ENCODE measurements around the gene ATF6.

ATF6 gene

GRCh38 chr1:161902182-161902581 is 136.1 kb downstream of the ATF6 start:
- DNase-seq: no peak

- peak in 1 of 2 experiments; percentile 6 for DNase-seq
Observed at GRCh38 chr1:161905269-161905884, 139.3 kb downstream of the ATF6 start.

DNA sequence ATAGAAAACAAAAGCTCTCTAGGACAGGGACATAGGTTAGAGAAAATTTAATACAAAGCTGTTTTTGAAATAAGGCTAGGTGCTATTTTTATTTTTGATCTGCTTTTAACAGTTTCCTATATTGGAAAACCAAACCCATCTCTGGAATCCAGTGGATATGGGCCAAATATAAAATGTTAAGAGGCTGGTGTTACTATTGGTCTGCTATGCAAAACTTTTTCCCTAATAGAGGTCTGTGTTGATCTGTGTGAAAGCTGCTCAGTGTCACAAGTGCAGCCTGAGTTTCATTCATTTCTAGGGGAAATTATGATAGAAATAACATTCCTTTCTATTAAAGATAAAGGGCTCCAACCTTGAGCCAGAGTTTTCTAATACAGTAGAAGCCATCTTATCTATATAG is 141.1 kb downstream of the ATF6 start:
- DNase-seq: no peak

DNA sequence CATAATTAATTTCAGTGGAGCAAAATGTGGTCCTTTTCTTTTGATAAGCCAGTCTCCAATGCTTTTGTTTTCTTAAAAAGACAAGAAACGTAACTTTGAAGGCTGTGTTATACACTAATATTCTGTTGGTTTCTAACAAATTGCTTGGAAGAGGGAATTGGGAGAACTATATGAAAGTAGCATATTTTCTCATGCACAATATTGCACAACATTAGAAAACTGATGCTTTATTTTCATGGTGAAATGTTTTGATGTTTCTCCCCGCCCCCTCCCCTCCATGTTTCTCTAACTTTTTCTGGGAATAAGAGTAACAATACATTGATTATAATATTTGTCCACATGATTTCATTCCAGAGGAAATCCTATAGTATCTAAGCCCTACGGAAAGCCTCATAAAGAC is 142.1 kb downstream of the ATF6 start:
- DNase-seq: no peak

GRCh38 chr1:161910604-161911003 is 144.5 kb downstream of the ATF6 start:
- DNase-seq: no peak

DNA sequence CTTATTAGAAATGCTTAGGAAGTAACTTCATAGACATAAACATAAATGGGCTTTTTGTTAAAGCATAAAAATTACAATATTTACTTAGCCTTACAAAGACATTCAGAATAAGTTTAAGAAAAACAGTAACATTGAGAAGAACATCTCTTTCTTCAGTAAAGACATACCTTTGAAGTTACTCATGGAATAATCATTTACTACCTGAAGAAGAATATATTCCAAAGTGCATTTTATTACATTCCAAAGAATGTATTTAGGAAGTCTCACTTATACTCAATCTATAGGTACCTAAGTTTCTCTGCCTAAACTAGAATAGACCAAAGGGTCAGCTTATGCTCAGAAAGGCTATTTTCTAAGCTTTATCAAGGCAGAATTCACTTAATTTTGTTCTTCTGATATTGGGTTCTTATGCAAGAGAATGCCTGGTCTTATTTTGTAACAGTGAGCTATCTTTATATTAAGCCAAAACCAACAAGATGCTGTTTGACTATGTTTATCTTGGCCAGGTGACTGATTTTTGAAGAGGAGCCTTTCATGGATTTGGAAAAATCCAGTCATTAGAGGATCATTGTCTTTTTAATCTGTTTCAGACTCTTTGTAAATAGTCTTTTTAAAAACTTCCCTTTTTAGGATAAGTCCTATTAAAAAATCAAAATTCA is 147.5 kb downstream of the ATF6 start:
- no peak for DNase-seq

DNA sequence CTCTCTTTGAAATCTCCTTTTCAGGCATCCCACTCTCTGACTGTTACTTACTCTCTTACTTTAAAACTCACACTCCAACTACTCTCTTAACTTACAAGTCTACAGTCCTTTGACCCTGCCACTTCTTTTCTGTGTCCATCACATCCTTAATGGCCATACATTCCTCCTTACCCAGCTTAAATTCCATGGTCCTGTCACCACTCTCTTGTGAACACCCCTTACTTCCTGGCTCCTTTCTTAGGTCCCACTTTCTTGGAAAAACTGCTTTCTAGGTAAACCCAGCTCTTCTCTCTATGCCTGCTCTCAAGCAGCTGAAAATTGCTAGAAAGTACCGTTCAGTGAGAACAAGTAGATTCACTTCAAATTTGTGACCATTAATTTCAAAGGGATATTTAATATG is 148.5 kb downstream of the ATF6 start:
- DNase-seq: no peak

DNA sequence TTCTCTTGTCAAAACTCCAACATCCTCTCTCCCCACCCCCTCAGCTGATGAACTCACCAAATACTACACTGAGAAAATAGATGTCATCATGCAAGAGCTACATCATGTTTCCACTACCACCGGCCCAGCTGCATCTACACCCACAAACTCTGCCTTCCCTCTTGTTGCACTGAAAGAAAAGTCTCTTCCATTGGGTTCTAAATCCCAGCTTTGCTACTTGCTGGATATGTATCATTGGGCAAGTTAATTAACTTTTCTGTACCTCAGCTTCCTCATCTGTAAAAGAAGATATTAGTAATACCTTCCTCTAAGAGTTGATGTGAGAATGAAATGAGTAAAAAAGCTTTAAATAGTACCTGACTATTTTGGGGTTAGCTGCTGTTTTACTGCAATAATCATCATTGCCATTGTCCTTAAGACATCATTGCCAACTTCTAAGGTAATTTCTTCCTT is 149.0 kb downstream of the ATF6 start:
- peak; percentile 6 to 46 for DNase-seq

DNA sequence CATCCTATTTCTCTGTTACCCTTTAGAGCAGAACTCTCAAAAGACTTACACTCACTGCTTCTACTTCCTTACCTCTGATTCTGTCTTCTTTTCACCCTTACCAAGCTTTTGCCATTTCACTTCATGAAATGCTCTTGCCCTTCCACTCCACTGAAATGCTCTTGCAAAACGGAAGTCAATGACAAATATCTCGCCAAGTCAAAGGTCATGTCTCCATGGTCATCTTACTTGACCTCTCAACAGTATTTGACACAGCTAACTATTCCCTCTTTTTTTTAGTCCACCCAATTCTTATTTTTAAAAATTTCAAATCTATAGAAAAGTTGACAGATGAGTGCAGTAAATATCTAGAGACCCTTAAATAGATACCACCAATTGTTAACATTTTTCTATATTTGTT is 149.9 kb downstream of the ATF6 start:
- DNase-seq: no peak

DNA sequence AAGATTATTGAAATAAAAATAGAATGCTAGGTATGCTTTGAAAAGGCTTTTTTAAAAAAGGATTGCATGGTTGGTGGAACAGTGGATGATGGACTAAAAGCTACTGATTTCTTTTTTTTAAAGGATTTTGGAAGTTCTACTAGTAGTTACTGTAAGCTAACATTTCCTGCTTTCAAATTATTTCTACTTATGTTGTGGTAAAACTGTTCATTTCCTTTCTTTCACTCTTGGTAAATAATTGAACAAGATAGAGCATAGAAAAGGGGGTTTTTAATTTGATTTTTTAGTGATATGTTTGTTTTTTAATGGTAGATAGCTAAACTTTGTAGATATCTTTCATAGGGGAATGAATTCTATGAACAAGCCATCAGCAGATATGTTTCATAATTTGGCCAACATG is 153.1 kb downstream of the ATF6 start:
- no peak for DNase-seq

DNA sequence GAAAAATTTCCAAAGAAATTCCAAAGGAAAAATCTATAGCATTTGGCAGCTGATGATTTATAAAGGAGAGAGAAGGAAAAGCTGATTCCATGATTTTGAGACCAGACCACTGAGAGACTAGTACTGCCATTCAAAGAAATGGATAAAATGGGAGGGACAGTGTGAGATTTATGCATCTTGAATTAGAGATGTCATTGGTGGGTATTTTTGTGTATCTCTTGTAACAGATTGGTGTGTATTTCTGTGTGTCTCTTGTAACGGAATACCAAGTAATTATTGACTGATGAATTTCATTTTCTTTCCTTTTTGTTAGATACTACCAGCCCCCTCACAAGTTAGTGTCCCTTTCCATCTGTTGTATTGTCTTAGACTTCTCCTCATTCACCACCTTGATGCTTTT is 155.4 kb downstream of the ATF6 start:
- DNase-seq: no peak

DNA sequence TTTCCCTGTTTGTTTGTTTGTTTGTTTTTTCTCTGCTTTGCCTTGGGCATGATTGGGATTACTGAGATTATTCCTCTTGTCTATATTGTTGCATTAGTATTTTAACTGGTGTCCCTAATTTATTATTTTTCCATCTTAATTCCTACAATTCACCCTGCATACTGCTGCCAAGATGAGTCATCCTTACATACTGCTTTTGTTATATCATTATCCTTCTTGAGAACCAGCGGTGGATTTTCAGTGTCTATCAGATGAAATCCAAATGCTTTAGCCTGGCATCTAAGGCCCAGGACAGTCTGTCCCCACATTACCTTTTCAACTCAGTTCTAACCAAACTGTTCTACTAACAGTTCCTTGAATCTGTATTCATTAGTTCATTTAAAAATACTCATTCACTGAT is 155.9 kb downstream of the ATF6 start:
- DNase-seq: no peak

GRCh38 chr1:161928056-161928455 is 161.9 kb downstream of the ATF6 start:
- DNase-seq: no peak

- no peak for DNase-seq
Observed at GRCh38 chr1:161929137-161929536, 163.0 kb downstream of the ATF6 start.

DNA sequence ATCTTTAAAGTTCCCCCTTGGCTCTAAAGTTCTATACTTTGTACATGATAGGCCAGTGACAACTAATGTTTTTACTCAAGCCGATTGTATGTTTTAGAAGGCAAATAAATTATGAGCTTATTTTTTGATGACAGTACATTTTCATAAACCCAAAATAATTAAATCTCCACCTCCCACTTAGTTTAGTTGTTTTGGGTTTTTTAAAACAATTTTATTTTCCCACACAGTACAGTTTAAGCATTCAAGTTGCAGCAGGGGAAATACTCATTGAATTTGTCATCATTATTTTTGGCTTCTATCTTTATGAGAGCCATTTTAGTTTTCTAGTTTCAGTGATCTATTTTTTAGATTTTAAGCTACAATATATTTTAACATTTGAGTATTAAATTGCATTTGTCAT is 163.9 kb downstream of the ATF6 start:
- DNase-seq: no peak

DNA sequence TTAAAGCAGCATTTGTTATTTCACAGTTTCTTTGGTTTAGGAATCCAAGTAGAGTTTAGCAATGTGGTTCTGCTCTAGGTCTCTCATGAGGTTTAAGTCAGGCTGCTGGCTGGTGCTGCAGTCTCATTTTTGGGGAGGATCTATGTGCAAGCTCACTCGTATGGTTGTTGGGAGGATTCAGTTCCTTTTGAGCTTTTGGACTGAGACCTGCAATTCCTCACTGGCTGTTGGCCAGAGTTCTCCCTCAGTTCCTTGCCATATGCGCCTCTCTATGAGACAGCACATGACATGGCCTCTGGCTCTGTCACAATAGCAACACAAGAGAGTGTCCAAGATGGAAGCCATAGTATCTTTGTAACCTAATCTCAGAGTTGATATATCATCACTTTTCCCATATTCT is 166.5 kb downstream of the ATF6 start:
- no peak for DNase-seq

DNA sequence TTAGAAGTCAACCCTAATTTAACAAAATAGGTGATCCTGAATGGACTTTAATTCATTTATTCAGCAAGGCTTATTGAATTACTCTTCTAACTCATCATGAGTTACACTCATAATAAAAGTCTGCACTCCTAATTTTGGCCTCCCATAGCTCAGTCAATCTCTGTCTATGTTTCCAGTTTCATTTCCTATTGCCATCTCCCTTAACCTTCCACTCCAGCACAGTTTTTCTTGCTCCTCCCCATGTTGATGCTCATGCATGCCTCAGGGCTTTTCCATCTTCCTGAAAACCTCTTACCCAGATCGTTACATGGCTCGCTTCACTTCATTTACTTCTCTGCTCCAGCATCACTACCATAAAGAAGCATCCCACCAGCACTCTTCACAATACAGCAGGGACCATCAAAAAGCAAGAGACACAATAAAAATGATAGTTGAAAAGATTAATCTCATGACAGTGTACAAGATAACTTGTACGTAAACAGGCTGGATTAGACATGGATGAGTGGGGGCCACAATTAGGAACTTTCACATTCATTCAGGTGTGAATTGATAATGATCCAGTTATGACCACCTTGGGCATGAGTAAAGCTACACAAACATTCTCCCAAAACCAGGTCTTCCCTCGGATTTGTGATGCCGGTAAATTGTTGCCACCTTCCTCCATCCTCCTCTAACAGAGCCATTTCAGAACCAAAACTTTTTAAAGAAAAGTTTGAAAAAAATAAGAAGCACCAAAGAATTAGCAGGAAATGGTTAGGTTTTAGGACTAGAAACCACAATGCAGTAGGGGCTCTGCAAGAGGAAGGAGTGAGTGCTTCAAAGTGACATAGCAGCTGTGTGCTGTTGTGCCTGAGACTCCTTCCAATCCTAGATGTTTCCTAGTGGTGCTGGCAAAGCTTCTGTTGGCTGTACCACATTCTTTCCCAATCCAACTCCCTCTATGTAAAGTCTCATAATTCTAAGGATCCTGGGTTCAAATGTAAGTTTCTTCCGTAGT is 167.8 kb downstream of the ATF6 start:
- DNase-seq: no peak

GRCh38 chr1:161935264-161935663 is 169.1 kb downstream of the ATF6 start:
- no peak for DNase-seq

- no peak for DNase-seq
Observed at GRCh38 chr1:161936786-161937185, 170.7 kb downstream of the ATF6 start.

- no peak for DNase-seq
Observed at GRCh38 chr1:161940866-161941591, 174.9 kb downstream of the ATF6 start.

DNA sequence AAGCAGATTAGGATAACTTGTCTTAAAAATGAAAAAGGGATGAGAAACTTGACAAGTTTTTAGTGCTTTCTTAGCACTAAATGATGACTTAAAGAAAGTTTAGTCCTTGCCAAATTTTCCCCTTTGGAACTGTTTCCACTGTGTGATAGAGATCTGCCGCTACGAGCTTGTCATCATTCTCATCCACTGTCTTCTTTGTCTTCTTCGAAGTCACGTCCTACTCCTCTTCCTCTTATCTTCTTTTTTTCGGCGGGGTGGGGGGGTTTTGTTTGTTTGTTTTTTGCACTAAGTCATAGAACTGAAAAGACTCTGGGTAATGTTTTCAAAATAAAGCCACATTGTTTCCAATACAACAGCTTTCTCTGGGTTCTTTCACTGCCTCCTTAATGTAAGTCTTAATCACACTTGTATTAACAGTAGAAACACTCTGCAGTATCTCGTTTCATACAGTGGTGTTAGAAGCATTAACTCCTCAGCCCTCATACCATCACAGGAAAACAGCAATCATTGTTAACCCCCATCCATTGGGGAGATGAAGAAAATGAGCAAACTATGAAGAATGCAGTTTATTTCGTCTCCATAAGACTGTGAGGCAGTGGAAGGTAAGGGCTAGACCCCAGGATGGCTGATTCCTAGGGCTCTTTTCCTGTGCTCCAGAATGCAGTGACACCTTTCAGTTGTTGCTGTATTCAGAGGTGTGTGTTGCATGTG is 175.8 kb downstream of the ATF6 start:
- no peak for DNase-seq

- DNase-seq: no peak
Observed at GRCh38 chr1:161943737-161944136, 177.6 kb downstream of the ATF6 start.

Measured in stimulated activated CD4-positive, alpha-beta T cell treated with anti-CD3 and anti-CD28 coated beads, Interleukin-4, amount 100 ng/mL, for 4 hours (primary cell).